ENCODE data around the gene GEMIN7.

DNA sequence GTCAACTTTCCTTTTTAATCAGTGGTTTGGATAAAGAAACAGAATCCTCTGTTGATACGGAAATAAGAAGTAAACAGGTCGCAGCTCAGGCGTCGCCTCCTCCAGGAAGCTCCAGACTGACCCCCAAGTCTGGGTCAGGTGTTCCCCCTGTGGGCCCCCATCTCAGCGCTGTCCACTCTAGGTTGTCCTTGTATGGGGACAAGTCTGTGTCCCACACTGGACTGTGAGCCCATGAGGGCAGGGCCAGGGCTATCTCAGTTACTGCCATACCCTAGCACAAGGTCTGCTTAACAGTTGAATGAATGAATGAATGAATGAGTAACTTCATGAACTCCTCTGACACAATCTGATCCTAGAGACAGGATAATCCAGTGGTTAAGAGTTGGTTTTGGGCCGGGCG, 32.7 kb upstream of the GEMIN7 start:
- TF ChIP-seq, protein P1, sequence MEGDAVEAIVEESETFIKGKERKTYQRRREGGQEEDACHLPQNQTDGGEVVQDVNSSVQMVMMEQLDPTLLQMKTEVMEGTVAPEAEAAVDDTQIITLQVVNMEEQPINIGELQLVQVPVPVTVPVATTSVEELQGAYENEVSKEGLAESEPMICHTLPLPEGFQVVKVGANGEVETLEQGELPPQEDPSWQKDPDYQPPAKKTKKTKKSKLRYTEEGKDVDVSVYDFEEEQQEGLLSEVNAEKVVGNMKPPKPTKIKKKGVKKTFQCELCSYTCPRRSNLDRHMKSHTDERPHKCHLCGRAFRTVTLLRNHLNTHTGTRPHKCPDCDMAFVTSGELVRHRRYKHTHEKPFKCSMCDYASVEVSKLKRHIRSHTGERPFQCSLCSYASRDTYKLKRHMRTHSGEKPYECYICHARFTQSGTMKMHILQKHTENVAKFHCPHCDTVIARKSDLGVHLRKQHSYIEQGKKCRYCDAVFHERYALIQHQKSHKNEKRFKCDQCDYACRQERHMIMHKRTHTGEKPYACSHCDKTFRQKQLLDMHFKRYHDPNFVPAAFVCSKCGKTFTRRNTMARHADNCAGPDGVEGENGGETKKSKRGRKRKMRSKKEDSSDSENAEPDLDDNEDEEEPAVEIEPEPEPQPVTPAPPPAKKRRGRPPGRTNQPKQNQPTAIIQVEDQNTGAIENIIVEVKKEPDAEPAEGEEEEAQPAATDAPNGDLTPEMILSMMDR (conservative IDR thresholded peaks at IDR 0.05 in 1 of 2, IDR thresholded peaks at IDR 0.05 in 1 of 2; ENCODE audit: low read depth in 1 of 2, low read length in 2 of 2): no peak
- no peak for TF ChIP-seq EZH2 (IDR thresholded peaks at IDR 0.05; ENCODE audit: low read length, missing control alignments)
